ENCODE data around the gene NRDC.

NRDC gene, protein sequence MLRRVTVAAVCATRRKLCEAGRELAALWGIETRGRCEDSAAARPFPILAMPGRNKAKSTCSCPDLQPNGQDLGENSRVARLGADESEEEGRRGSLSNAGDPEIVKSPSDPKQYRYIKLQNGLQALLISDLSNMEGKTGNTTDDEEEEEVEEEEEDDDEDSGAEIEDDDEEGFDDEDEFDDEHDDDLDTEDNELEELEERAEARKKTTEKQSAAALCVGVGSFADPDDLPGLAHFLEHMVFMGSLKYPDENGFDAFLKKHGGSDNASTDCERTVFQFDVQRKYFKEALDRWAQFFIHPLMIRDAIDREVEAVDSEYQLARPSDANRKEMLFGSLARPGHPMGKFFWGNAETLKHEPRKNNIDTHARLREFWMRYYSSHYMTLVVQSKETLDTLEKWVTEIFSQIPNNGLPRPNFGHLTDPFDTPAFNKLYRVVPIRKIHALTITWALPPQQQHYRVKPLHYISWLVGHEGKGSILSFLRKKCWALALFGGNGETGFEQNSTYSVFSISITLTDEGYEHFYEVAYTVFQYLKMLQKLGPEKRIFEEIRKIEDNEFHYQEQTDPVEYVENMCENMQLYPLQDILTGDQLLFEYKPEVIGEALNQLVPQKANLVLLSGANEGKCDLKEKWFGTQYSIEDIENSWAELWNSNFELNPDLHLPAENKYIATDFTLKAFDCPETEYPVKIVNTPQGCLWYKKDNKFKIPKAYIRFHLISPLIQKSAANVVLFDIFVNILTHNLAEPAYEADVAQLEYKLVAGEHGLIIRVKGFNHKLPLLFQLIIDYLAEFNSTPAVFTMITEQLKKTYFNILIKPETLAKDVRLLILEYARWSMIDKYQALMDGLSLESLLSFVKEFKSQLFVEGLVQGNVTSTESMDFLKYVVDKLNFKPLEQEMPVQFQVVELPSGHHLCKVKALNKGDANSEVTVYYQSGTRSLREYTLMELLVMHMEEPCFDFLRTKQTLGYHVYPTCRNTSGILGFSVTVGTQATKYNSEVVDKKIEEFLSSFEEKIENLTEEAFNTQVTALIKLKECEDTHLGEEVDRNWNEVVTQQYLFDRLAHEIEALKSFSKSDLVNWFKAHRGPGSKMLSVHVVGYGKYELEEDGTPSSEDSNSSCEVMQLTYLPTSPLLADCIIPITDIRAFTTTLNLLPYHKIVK

DNA sequence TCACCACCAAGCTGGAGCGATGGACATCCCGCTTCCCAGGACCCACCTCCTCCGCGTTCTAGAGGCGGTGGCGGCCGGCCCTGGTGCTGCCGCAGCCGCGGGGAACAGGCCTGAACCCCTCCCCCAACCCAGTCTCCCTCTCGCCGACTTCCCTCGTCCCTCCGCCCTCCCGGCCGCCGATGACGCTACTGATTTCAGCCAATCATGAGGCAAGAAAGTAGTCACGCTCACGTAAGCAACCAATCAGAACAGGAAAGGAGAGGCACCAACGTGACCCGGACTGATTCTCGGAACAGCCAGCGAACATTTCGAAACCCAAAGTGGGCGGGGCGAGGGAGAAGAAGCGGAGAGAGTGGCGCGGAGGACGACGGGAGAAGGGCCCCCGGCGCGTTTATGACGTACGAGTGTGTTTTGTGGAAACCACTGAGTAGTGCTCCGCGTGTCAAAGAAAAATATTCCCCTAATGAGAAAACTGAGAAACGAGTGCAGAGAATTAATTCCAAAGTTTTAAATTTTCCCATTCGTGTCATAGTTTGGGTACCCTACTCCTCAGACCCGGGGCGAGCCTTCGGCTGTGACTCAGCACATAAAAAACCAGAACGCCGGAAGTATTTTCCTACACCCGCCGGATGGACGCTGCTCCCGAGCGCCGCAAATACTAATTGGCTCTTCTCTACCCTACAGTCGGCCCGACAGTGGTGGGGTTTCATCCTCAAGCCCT, at the start of gene NRDC:
Gene NRDC, minus strand, starts transcription at position 112 of the 721 bp plus-strand sequence. CDS start 112 bp downstream, outside the sequence.
- DNase-seq = peak; percentile 100

GRCh38 chr1:51927029-51927428, 48.5 kb upstream of the NRDC start:
- DNase-seq = no peak

DNA sequence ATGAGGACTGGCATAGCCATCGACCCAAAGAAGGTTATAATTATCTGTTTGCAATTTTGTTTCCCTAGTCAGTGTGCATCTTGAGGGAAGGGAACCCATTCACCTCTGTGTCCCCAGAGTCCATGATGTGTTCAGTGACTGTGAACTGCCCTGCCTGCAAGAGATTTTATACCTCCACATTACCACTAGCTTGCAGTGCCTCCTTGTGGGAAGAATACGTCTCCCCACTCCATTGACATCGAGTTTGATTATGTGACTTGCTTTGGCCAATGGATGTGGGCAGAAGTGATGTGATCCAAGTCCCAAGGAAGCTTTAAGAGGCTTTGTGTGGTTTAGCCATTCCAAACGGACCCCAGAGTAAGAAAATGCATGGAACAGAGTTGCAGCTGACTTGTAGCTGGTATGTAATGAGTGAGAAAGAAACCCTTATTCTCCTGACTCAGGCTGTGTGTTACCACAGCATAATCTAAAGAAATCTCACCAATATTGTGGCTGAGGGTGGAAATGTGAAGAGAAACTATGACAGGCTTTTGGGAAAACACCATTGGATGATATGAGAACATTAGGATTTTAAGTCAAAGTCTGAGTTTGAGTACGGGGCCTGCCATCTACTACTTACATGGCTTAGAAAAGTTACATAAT, 47.8 kb upstream of the NRDC start:
- DNase-seq = no peak

DNA sequence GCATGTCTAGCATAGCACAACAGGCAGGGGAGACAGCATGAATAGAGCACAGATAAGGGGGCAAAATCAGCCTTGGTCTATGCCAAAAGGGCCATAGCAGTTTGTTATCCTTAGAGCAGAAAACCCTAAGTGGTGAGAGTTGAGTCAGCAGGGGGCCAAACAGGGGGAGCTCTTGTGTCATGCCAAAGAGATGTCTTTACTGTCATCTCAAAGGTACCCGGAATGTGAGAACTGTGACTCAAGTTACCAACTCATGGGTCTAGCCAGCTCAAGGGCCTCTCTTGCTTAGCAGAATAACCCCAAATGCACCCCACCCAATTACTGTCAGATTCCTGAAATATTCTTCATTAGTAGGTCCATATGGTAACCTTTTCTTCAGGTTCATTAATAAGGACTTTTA, 45.9 kb upstream of the NRDC start:
- DNase-seq = no peak

- DNase-seq = no peak
Measured at GRCh38 chr1:51922040-51922439, 43.5 kb upstream of the NRDC start.

GRCh38 chr1:51920130-51920529, 41.6 kb upstream of the NRDC start:
- no peak for DNase-seq

DNA sequence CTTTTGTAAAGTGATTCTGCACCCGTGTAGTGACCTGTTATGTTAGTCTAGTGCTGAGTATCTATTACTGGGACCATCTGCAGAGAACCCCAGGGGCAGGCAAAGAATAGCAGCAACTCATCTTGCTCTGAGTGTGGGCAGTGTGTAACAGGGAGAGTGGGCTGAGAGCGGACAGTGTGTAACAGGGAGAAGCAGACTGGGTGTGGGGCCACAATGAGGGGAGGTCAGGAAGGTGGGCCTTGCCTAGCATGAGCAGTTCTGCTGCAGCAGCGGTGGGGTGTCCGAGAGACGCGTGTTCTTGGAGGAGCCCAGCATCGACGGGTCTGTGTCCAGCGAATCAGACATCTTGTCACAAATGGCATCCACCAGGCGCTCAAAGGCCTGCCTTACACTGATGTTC, 41.2 kb upstream of the NRDC start:
- no peak for DNase-seq

DNA sequence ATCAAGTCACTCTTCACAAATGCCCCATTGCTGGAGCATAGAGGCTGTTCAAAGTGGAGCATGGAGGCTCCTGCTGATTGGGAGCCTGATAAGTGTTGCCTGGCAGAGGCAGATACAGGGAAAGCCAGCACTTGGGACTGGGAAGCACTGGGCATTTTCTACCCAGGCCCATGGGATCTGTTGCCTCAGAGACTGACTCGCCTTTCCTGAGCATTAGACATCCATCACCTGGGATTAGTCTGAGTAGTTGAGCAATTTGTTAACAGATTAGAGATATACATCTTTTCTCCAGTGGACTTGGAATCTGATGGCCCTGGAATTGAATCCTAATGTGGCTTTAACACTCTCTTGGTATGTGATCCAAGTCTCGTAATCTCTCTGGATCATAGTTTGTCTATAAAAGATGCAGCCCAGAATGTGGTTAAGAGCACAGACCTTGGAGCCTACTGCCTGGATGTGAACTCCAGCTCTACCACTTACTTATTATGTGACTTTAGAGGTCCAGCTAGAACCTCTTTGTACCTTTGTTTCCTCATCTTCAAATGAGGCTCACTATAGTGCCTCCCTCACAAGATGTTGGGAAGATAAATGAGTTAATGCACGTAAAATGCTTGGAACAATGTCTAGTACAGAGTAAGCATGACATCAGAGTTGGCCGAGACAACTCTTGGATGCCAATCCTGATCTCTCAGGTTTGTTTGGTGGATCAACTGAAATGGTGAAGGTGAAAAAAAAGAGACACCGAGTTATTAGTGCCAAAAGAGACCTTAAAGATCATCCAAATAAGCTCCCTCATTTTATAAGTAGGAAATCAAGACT, 38.3 kb upstream of the NRDC start:
- no peak for DNase-seq

DNA sequence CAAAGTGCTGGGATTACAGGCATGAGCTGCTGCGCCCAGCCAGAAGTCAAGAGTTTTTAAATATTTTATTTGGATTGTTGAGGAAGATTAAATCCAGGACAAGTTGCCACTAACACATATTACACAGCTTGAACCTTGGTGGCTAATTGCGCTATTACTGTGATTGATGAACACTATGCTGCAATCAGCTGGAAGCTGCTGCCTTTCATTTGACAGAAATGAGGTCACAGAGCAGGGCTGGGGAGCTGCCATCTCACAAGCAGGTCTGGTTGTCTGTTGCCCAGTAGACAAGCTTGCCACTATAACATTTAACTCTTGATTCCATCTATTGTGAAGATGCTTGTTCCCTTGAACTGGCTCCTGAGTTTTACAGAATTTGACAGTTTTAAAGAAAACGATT, 37.4 kb upstream of the NRDC start:
- DNase-seq = no peak

GRCh38 chr1:51912881-51913280, 34.4 kb upstream of the NRDC start:
- no peak for DNase-seq

DNA sequence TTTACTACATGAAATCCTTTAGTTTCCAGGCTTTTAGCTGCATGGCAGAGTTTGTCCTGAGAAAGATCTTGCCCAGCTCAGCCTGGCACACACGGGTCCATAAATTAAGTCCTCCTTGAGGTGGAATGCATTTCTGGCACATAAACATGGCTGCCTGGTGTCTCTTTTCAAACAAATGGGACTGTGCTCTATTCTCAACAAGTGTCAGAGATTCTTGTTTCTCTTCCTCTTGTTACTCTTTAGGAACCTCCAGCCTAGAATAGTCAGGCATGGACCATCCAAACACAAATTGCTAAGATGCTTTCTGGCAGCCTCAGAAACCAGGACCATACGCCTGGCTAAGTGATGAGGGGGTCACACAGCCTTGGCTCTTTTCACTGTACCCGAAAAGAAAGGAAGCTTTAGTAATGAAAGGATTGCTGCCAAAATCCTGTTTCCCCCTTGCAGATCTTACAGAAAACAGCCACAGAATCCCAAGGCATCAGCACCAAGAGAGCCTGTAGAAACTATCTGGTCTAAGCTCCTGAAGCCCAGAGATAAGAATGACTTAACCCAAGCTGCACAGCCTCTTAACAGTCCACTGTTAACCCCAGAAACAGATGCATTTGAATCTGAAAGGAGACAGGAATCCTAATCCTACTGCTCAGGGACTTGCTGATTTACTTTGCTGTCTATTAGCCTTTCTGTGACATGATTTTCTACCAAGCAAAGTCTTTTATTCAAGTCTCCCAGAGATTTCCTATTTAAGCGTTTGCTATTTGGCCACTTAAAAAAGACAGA, 31.9 kb upstream of the NRDC start:
- DNase-seq = no peak

DNA sequence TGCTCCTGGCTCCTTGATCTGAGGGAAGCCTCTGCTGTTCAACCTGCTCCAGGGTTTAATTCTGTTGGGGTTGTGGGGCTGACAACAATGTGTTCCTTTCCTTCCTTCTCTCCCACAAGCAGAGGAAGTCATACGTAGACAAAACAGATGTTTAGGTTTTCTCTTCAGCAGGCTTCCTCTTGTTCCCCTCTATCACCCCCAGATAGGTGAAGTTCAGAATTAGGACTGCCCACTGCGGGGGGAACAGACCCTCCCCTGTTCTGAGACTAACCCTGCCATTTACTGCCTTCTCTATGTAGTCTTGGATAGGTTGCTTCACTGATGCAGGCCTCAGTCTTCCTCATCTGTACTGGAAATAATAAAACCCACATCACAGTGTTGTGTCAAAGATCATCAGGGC, 30.0 kb upstream of the NRDC start:
- DNase-seq = no peak

- no peak for DNase-seq
Measured at GRCh38 chr1:51907079-51907702, 28.7 kb upstream of the NRDC start.

- DNase-seq = peak; percentile 13 to 53
Measured at GRCh38 chr1:51906306-51907078, 28.0 kb upstream of the NRDC start.

DNA sequence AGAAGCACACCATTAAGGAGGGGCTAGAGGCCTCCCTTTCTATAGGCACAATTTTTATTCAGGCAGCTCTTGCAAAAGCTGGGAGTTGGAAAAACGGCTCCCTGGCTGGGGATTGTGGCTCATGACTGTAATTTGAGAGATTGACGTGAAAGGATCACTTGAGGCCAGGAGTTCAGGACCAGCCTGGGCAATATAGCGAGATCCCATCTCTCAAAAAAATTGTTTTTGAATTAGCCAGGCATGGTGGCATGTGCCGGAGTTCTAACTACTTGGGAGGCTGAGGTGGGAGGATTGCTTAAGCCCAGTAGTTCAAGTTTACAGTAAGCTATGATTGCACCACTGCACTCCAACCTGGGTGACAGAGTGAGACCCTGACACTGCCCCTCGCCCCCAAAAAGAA, 23.9 kb upstream of the NRDC start:
- DNase-seq = no peak

GRCh38 chr1:51901151-51901550, 22.6 kb upstream of the NRDC start:
- no peak for DNase-seq

DNA sequence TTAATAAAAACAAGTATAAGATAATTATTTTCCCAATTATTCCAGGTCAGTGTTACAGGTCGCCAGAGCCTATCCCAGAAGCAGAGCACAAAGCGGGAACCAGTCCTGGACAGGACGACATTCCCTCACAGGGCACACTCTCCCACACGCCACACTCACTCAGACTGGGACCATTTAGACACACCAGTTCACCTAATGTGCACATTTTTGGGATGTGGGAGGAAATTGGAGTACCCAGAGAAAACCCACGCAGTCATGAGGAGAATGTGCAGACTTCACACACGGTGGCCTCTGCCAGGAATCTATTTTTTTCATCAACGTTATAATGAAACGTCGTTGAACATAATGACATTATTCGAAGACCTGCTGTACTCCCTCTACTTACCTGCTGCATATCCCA, 20.5 kb upstream of the NRDC start:
- no peak for DNase-seq

DNA sequence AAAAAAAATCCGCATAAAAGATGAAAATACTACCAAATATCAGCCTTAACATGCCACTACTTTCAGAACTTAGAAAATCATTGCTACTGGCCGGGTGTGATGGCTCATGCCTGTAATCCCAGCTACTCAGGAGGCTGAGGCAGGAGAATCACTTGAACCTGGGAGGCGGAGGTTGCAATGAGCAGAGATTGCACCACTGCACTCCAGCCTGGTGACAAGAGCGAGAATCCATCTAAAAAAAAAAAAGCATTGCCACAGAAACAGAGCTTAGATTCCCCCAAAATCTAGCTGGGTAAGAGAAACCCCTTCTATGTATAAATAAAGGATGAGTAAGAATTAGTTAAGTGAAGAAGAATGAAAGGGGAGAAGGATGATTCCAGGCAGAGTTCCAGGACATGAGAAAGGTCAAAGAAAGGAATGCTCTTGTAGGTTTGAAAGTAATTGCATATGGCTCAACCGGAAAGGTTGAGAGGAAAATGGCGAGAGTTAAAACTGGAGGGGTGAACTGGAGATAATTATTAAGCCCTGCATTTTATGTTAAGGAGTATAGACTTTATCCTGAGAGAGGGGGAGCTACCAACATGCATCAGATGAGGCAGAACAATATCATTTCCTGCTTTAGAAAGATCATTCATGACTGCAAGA, 19.7 kb upstream of the NRDC start:
- no peak for DNase-seq

GRCh38 chr1:51897699-51898031, 19.1 kb upstream of the NRDC start:
- no peak for DNase-seq
